H1 (cell line): Measurements from ENCODE around the gene SLC7A9. TPM values are rescaled to one million over a fixed set of nuclear protein-coding genes. Genes with fewer than 3 reads are reported as not detected.

ENCODE experiments used
- CTCF ChIA-PET: fragments of 300-600 bp; sonication (Branson Sonifier 250); formaldehyde crosslinking; loops from one replicate; lab custom pipeline; 2021; ENCODE audit not compliant: partially characterized antibody; lab: Charles Lee
- POLR2A ChIA-PET: fragments of 300-600 bp; sonication (Branson Sonifier 250); formaldehyde crosslinking; loops from one replicate; lab custom pipeline; 2021; ENCODE audit warnings: inconsistent platforms; ENCODE audit not compliant: partially characterized antibody; lab: Charles Lee
- DNase-seq, 2 experiments: peaks; one replicate each; pipeline versions ENCODE4 v3.0.0 to v3.0.0-alpha.2; 2010 to 2022; ENCODE audit warnings: low spot score in 2 of 2, low read depth in 1 of 2, mixed read lengths in 1 of 2
- FAIRE-seq: peaks from 2 replicates; lab custom pipeline; 2011; peaks lifted over from hg19 to GRCh38; lab: Jason Lieb, UNC
- H2AFZ ChIP-seq: 2 replicates; pipeline ENCODE4 v1.8.1; 2012; ENCODE audit warnings: low read length, inconsistent platforms
- H2AK5ac ChIP-seq: 2 replicates; pipeline ENCODE4 v1.6.1; 2013; ENCODE audit warnings: low read depth, low read length
- H2BK120ac ChIP-seq: replicated peaks from 2 replicates; pipeline ENCODE3; 2013; ENCODE audit warnings: low read depth, low read length, inconsistent platforms
- H2BK12ac ChIP-seq: 2 replicates; pipeline ENCODE4 v1.6.1; 2013; ENCODE audit warnings: low read depth, low read length
- H2BK15ac ChIP-seq: 2 replicates; pipeline ENCODE4 v1.6.1; 2013; ENCODE audit warnings: low read length
- H2BK20ac ChIP-seq: 2 replicates; pipeline ENCODE4 v1.6.1; 2013; ENCODE audit warnings: low read length
- H2BK5ac ChIP-seq: 2 replicates; pipeline ENCODE4 v1.6.1; 2013; ENCODE audit warnings: low read depth, low read length
- H3K14ac ChIP-seq: 2 replicates; pipeline ENCODE4 v1.6.1; 2013; ENCODE audit warnings: inconsistent platforms; ENCODE audit not compliant: insufficient read length
- H3K18ac ChIP-seq: 2 replicates; pipeline ENCODE4 v1.6.1; 2013; ENCODE audit warnings: low read length; ENCODE audit errors: extremely low read depth
- H3K23ac ChIP-seq: 2 replicates; pipeline ENCODE4 v1.6.1; 2013; ENCODE audit warnings: inconsistent platforms; ENCODE audit not compliant: insufficient read length
- H3K23me2 ChIP-seq: 2 replicates; pipeline ENCODE4 v1.6.1; 2013; ENCODE audit warnings: low read depth, low read length
- H3K27ac ChIP-seq: 2 replicates; pipeline ENCODE4 v1.6.1; 2011; ENCODE audit warnings: low read depth, low read length, inconsistent platforms
- H3K27me3 ChIP-seq, 4 experiments: replicated peaks in 1 of 4; 1 replicate in 1 of 4; 2 replicates in 3 of 4; pipeline versions ENCODE4 v1.6.1 to v1.8.1; 2011 to 2013; ENCODE audit warnings: low read length in 3 of 4, mild to moderate bottlenecking in 3 of 4, inconsistent platforms in 2 of 4, mixed read lengths in 2 of 4, moderate library complexity in 1 of 4; ENCODE audit not compliant: control insufficient read depth in 3 of 4, insufficient read depth in 3 of 4; ENCODE audit errors: extremely low read depth in 1 of 4
- H3K36me3 ChIP-seq, 4 experiments: 2 replicates each; pipeline versions ENCODE4 v1.6.1 to v1.8.1; 2011 to 2013; ENCODE audit warnings: mild to moderate bottlenecking in 4 of 4, low read length in 3 of 4, moderate library complexity in 2 of 4, control low read depth in 1 of 4, inconsistent platforms in 1 of 4; ENCODE audit not compliant: insufficient read depth in 4 of 4, control insufficient read depth in 2 of 4
- H3K4ac ChIP-seq: replicated peaks from 2 replicates; pipeline ENCODE3; 2013; ENCODE audit warnings: low read length, low read depth, mixed read lengths, inconsistent platforms; ENCODE audit not compliant: insufficient read length
- H3K4me1 ChIP-seq, 4 experiments: replicated peaks in 1 of 4; 1 replicate in 1 of 4; 2 replicates in 3 of 4; pipeline versions ENCODE4 v1.6.1 to v1.8.1; 2011 to 2013; ENCODE audit warnings: low read length in 3 of 4, inconsistent platforms in 2 of 4, mixed read lengths in 1 of 4; ENCODE audit not compliant: insufficient read depth in 4 of 4, control insufficient read depth in 3 of 4
- H3K4me2 ChIP-seq, 2 experiments: 2 replicates each; pipeline versions ENCODE4 v1.6.1 to v1.8.1; 2011 to 2013; ENCODE audit warnings: low read depth in 2 of 2, low read length in 2 of 2, control low read depth in 1 of 2, inconsistent platforms in 1 of 2, mild to moderate bottlenecking in 1 of 2; ENCODE audit not compliant: insufficient read depth in 1 of 2
- H3K4me3 ChIP-seq, 4 experiments: fragments of 200-600, 300-600 bp in 1 of 4; sonication (generic), shearing (Covaris generic), sonication (Bioruptor Twin) in 1 of 4; 2 replicates each; pipeline versions ENCODE4 v1.5.1 to v1.8.1; 2011 to 2016; ENCODE audit warnings: low read length in 4 of 4, low read depth in 3 of 4, control low read depth in 2 of 4, inconsistent platforms in 2 of 4, mild to moderate bottlenecking in 2 of 4, mixed read lengths in 1 of 4, moderate library complexity in 1 of 4; ENCODE audit not compliant: insufficient read depth in 2 of 4; ENCODE audit errors: extremely low read depth in 1 of 4
- H3K56ac ChIP-seq: replicated peaks from 2 replicates; pipeline ENCODE3; 2013; ENCODE audit warnings: low read depth, mild to moderate bottlenecking, mixed read lengths, low read length, inconsistent platforms; ENCODE audit not compliant: insufficient read length
- H3K79me1 ChIP-seq: 2 replicates; pipeline ENCODE4 v1.6.1; 2013; ENCODE audit warnings: low read depth, low read length, control low read depth
- H3K79me2 ChIP-seq, 2 experiments: 2 replicates each; pipeline versions ENCODE4 v1.6.1 to v1.8.1; 2012 to 2013; ENCODE audit warnings: low read length in 2 of 2, mild to moderate bottlenecking in 2 of 2, inconsistent platforms in 1 of 2; ENCODE audit not compliant: insufficient read depth in 2 of 2, control insufficient read depth in 1 of 2
- H3K9ac ChIP-seq, 4 experiments: replicated peaks in 1 of 4; 1 replicate in 1 of 4; 2 replicates in 3 of 4; pipeline versions ENCODE4 v1.6.1 to v1.8.1; 2011 to 2013; ENCODE audit warnings: low read depth in 3 of 4, low read length in 3 of 4, control low read depth in 2 of 4, mild to moderate bottlenecking in 2 of 4, moderate library complexity in 2 of 4, inconsistent platforms in 1 of 4; ENCODE audit errors: extremely low read depth in 1 of 4
- H3K9me3 ChIP-seq, 2 experiments: 2 replicates each; pipeline versions ENCODE4 v1.6.1 to v1.8.1; 2012 to 2013; ENCODE audit warnings: mild to moderate bottlenecking in 2 of 2, moderate library complexity in 2 of 2, control low read depth in 1 of 2, inconsistent platforms in 1 of 2, low read depth in 1 of 2, low read length in 1 of 2, mixed read lengths in 1 of 2; ENCODE audit not compliant: insufficient read depth in 2 of 2
- H4K20me1 ChIP-seq, 2 experiments: replicated peaks in 1 of 2; 2 replicates each; pipeline versions ENCODE3 to v1.8.1; 2011 to 2013; ENCODE audit warnings: inconsistent platforms in 2 of 2, low read length in 2 of 2, mild to moderate bottlenecking in 1 of 2; ENCODE audit not compliant: insufficient read depth in 2 of 2, control insufficient read depth in 1 of 2
- H4K5ac ChIP-seq: 2 replicates; pipeline ENCODE4 v1.6.1; 2013; ENCODE audit warnings: low read length, low read depth, mixed read lengths, inconsistent platforms; ENCODE audit not compliant: insufficient read length
- H4K8ac ChIP-seq: 2 replicates; pipeline ENCODE4 v1.8.0; 2013; ENCODE audit warnings: mild to moderate bottlenecking, moderate library complexity, low read length, inconsistent platforms; ENCODE audit not compliant: insufficient read depth; ENCODE audit errors: extremely low read depth
- H4K91ac ChIP-seq: replicated peaks from 2 replicates; pipeline ENCODE3; 2013; ENCODE audit warnings: low read length, mixed read lengths, inconsistent platforms; ENCODE audit not compliant: insufficient read length
- EP300 ChIP-seq, 2 experiments: IDR thresholded peaks; 1 replicate in 1 of 2; 2 replicates in 1 of 2; pipeline ENCODE4 v1.6.1; 2011 to 2012; ENCODE audit warnings: low read depth in 2 of 2, low read length in 2 of 2, mild to moderate bottlenecking in 2 of 2, borderline replicate concordance in 1 of 2, inconsistent platforms in 1 of 2, moderate library complexity in 1 of 2
- EZH2 ChIP-seq: fragments of 200-600 bp; sonication (generic); IDR thresholded peaks from 2 replicates; pipeline ENCODE4 v1.7.1; 2012; ENCODE audit warnings: low read depth, mild to moderate bottlenecking, moderate library complexity, low read length, inconsistent platforms; ENCODE audit not compliant: severe bottlenecking
- GTF2F1 ChIP-seq: IDR thresholded peaks from 2 replicates; pipeline ENCODE4 v1.6.1; 2012; ENCODE audit warnings: low read depth, low read length, improper control_type of control experiment, borderline replicate concordance
- HDAC2 ChIP-seq, 2 experiments: fragments of 300-600 bp in 1 of 2; sonication (generic) in 1 of 2; IDR thresholded peaks; 2 replicates each; pipeline ENCODE4 v1.6.1; 2011 to 2012; ENCODE audit warnings: low read depth in 2 of 2, low read length in 2 of 2, mild to moderate bottlenecking in 2 of 2, moderate library complexity in 2 of 2, borderline replicate concordance in 1 of 2, inconsistent platforms in 1 of 2
- POU5F1 ChIP-seq: IDR thresholded peaks from 2 replicates; pipeline ENCODE4 v1.6.1; 2011; ENCODE audit warnings: low read depth, mild to moderate bottlenecking, low read length, moderate library complexity
- RAD21 ChIP-seq, 2 experiments: IDR thresholded peaks in 1 of 2; conservative IDR thresholded peaks in 1 of 2; 2 replicates each; pipeline ENCODE4 v1.6.1; 2011; ENCODE audit warnings: low read depth in 2 of 2, low read length in 2 of 2, improper control_type of control experiment in 1 of 2, inconsistent platforms in 1 of 2, mild to moderate bottlenecking in 1 of 2, moderate library complexity in 1 of 2
- SP1 ChIP-seq: IDR thresholded peaks from 2 replicates; pipeline ENCODE4 v1.6.1; 2011; ENCODE audit warnings: low read depth, low read length
- TAF1 ChIP-seq: IDR thresholded peaks from 2 replicates; pipeline ENCODE4 v1.6.1; 2011; ENCODE audit warnings: mild to moderate bottlenecking, low read depth, low read length
- TEAD4 ChIP-seq: IDR thresholded peaks from 2 replicates; pipeline ENCODE4 v1.6.1; 2012; ENCODE audit warnings: low read depth, low read length, inconsistent platforms, mixed read lengths
- WGBS, 2 experiments: shearing (Covaris generic) in 1 of 2; methylation state at CpG; one replicate each; pipeline versions ENCODE4 v1.1.6 to v1.1.7; 2013 to 2015; ENCODE audit warnings: low lambda C conversion rate in 2 of 2, mixed read lengths in 2 of 2, inconsistent platforms in 1 of 2, low coverage in 1 of 2, missing lambda C conversion rate in 1 of 2; ENCODE audit not compliant: insufficient replicate concordance in 2 of 2, insufficient coverage in 1 of 2, insufficient read length in 1 of 2; ENCODE audit errors: extremely low coverage in 1 of 2, missing lambda C conversion rate in 1 of 2; 5-methylcytosine and 5-hydroxymethylcytosine counted together
- polyA plus RNA-seq, 7 experiments: library from polyadenylated mRNA; depleted of rRNA in 3 of 7; stranded (reverse) in 5 of 7; unstranded in 2 of 7; fragments of >200 nt in 5 of 7; fragments of 200-250 nt in 2 of 7; gene quantifications; 1 replicate in 5 of 7; 2 replicates in 1 of 7; 4 replicates in 1 of 7; pipeline versions ENCODE4 v1.2.1 to v1.2.3, GENCODE V29; 2011 to 2013; ENCODE audit warnings: missing spikeins in 2 of 7, mixed read lengths in 2 of 7
- total RNA-seq: library from RNA; stranded (reverse); fragmentation: NEBNext Ultra II Directional; extraction: Animal tissue kit (Norgen Biotek cat#: 25700); gene quantifications from 2 replicates; pipeline ENCODE4 v1.2.1, GENCODE V29; 2021

The SLC7A9 gene
- total and polyA plus RNA-seq, 2 of the 8 experiments (the other 6 are each of a cell fraction or from before 2014, with no cell fraction given): 0.15 TPM; not detected in 1

- POLR2A ChIA-PET: no interaction called here
- H2BK12ac ChIP-seq: no peak overlapping the region
Observed at GRCh38 chr19:32852216-32852615, 17.4 kb downstream of the SLC7A9 start.

More at GRCh38 chr19:32852216-32852615, 17.4 kb downstream of the SLC7A9 start:
- no peak overlapping the region for H3K4me2 ChIP-seq
- no peak overlapping the region for H2BK5ac ChIP-seq
- no peaks in the 10 kb centered on the region for H3K79me1 ChIP-seq
- no peaks in the 10 kb centered on the region for H3K4me1 ChIP-seq
- H3K4ac ChIP-seq: no peak overlapping the region
- no peak overlapping the region for H2BK120ac ChIP-seq
- no peak overlapping the region for H2BK20ac ChIP-seq
- H3K79me2 ChIP-seq: no peaks in the 10 kb centered on the region
- no peak overlapping the region for H3K27ac ChIP-seq
- H4K8ac ChIP-seq: no peak overlapping the region
- CTCF ChIA-PET: no interaction called here
- no peak overlapping the region for H3K9ac ChIP-seq
- H3K14ac ChIP-seq: no peak overlapping the region
- no peak overlapping the region for H3K23ac ChIP-seq
- H4K91ac ChIP-seq: no peak overlapping the region
- FAIRE-seq: no peak
- H4K20me1 ChIP-seq: no peaks in the 10 kb centered on the region
- H2AK5ac ChIP-seq: no peak overlapping the region
- no peak for DNase-seq
- H2AFZ ChIP-seq: no peak overlapping the region
- H3K9me3 ChIP-seq: no peaks in the 10 kb centered on the region
- TF ChIP-seq TEAD4: no peak
- TF ChIP-seq EP300 (IDR thresholded peaks at IDR 0.05; ENCODE audit: borderline replicate concordance in 1 of 2, low read depth in 2 of 2, low read length in 2 of 2): no peak
- no peak for TF ChIP-seq POU5F1
- TF ChIP-seq RAD21 (IDR thresholded peaks at IDR 0.05 in 1 of 2, conservative IDR thresholded peaks at IDR 0.05 in 1 of 2; ENCODE audit: low read depth in 2 of 2, low read length in 2 of 2): no peak
- no peak for TF ChIP-seq EZH2
- no peak for TF ChIP-seq GTF2F1
- TF ChIP-seq SP1: no peak
- TF ChIP-seq HDAC2 (IDR thresholded peaks at IDR 0.05; ENCODE audit: borderline replicate concordance in 1 of 2, low read depth in 2 of 2, low read length in 2 of 2): no peak
- TF ChIP-seq TAF1: no peak
- TF ChIP-seq, all 59 proteins: peak for 0
- Histone ChIP-seq H4K5ac (no peak overlapping the region), H3K56ac (no peak overlapping the region), H3K36me3 (no peaks in the 10 kb centered on the region), H2BK15ac (no peak overlapping the region), H3K4me3 (no peak overlapping the region), H3K23me2 (no peaks in the 10 kb centered on the region), H3K27me3 (no peaks in the 10 kb centered on the region), H3K18ac (no peak overlapping the region)
- WGBS, 2 experiments: 91% methylated on average over 6 of the region's 6 CpGs; no CpG with 5 or more reads in 1 of the 2 experiments
